Transverse colon (tissue), 4 donors: Measurements from ENCODE around the gene MRAP. TPM values are rescaled to one million over a fixed set of nuclear protein-coding genes. Genes with fewer than 3 reads are reported as not detected.

ENCODE experiments used
- DNase-seq: peaks from one replicate; pipeline ENCODE4 v3.0.0-alpha.2; 2019
- H3K27ac ChIP-seq, 4 donors: fragments of 200-600 bp; sonication (generic); 2 replicates each; pipeline ENCODE4 v1.5.1; 2016 to 2018; ENCODE audit warnings: inconsistent platforms in 4 of 4
- H3K27me3 ChIP-seq: fragments of 200-600 bp; sonication (generic); 2 replicates; pipeline ENCODE4 v1.5.1; 2017; ENCODE audit warnings: inconsistent platforms
- H3K36me3 ChIP-seq, 4 donors: fragments of 200-600 bp; sonication (generic); 2 replicates each; pipeline ENCODE4 v1.5.1; 2017 to 2019; ENCODE audit warnings: inconsistent platforms in 4 of 4
- H3K4me1 ChIP-seq, 4 donors: fragments of 200-600 bp; sonication (generic); 2 replicates each; pipeline ENCODE4 v1.5.1; 2017 to 2020; ENCODE audit warnings: inconsistent platforms in 4 of 4
- H3K4me3 ChIP-seq, 4 donors: fragments of 200-600 bp; sonication (generic); 1 replicate in 1 of 4; 2 replicates in 3 of 4; pipeline versions ENCODE4 v1.5.1 to v1.6.1; 2017 to 2019; ENCODE audit warnings: inconsistent platforms in 4 of 4
- H3K9me3 ChIP-seq, 2 donors: fragments of 200-600 bp; sonication (generic); 2 replicates each; pipeline ENCODE4 v1.5.1; 2017 to 2019; ENCODE audit warnings: inconsistent platforms in 2 of 2
- CTCF ChIP-seq, 5 experiments: fragments of 200-600 bp in 3 of 5; fragments of 450-650 bp in 2 of 5; sonication (generic) in 3 of 5; IDR thresholded peaks; 1 replicate in 2 of 5; 2 replicates in 3 of 5; pipeline ENCODE4 v1.5.1; 2016 to 2017; ENCODE audit warnings: antibody characterized with exemption in 5 of 5, inconsistent platforms in 3 of 5, mild to moderate bottlenecking in 2 of 5, moderate library complexity in 1 of 5
- EP300 ChIP-seq: sonication (generic); formaldehyde crosslinking; IDR thresholded peaks from one replicate; pipeline ENCODE4 v1.6.1; 2017; ENCODE audit warnings: antibody characterized with exemption, low read depth
- POLR2A ChIP-seq: fragments of 450-650 bp; IDR thresholded peaks from one replicate; pipeline ENCODE4 v1.6.1; 2016; ENCODE audit warnings: antibody characterized with exemption, mild to moderate bottlenecking, moderate library complexity
- POLR2AphosphoS5 ChIP-seq, 3 donors: sonication (generic); formaldehyde crosslinking; IDR thresholded peaks; one replicate each; pipeline ENCODE4 v1.6.1; 2016; ENCODE audit warnings: antibody characterized with exemption in 3 of 3
- WGBS, 2 donors: methylation state at CpG; one replicate each; pipeline ENCODE4 v1.1.5; 2018; ENCODE audit warnings: low coverage in 1 of 2; 5-methylcytosine and 5-hydroxymethylcytosine counted together
- in situ Hi-C, 4 donors: fragments of 200-750 bp; cut with MboI; loops; one replicate each; pipeline versions ENCODE4 v1.15.0 to v1.15.1; 2017; ENCODE audit warnings: low sequenced_read_pairs in 3 of 4, low pct_ligation_motif_present in 1 of 4, low pct_unique_long_range_greater_than_20kb in 1 of 4
- intact Hi-C: fragments of 100-400 bp; cut with DNase I; formaldehyde crosslinking; loops from one replicate; pipeline ENCODE4 v1.15.1; 2023; ENCODE audit warnings: low total_unique reads
- total RNA-seq, 4 donors: library from RNA; depleted of rRNA; stranded (reverse); fragments of >200 nt; gene quantifications; one replicate each; pipeline ENCODE4 v1.1.0, GENCODE V29; 2016

The MRAP gene
- total RNA-seq: not detected

DNA sequence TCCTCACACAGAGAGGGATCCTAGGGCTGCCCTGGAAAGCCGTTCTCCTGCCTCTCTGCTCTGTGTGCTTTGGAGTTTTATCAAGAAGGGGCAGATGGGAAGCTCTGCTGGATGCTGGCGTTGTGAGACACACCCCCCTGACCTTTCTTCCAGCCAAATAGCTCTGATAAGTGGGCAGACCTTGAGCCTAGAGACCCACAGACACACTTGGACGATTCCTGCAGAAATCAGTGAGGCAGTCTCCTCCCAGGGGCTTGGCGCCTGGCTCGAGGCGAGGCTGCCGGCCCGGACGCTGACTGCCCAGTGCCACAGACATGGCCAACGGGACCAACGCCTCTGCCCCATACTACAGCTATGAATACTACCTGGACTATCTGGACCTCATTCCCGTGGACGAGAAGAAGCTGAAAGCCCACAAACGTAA lies at the start of gene MRAP:
Gene MRAP (plus strand): TSS at position 198 of the 424 bp plus-strand sequence. CDS start 117 bp downstream, at position 315.
- H3K4me1 ChIP-seq: no peaks in the 10 kb centered on the region
- intact Hi-C loops (loop anchor here (1.0 kb wide), 1 partner anchor 27 kb away; no protein-coding TSS in a partner anchor), in situ Hi-C loops (no loop called here)
- 88% methylated on average over 14 of the region's 14 CpGs; no CpG with 5 or more reads in 1 of the 2 donors for WGBS, 2 donors
- H3K4me3 ChIP-seq: no peak within 1 kb of the TSS
- H3K27me3 ChIP-seq: no peaks in the 10 kb centered on the region
- TF ChIP-seq EP300 (no peak), CTCF (IDR thresholded peaks at IDR 0.05) (no peak)
- H3K27ac ChIP-seq: peak within 1 kb of the TSS in 1 of 4 donors; percentile 4
- H3K36me3 ChIP-seq: no peaks in the 10 kb centered on the region
- no peak for DNase-seq
- no peaks in the 10 kb centered on the region for H3K9me3 ChIP-seq

- TF ChIP-seq POLR2A (no peak), EP300 (no peak), CTCF (IDR thresholded peaks at IDR 0.05) (no peak), POLR2AphosphoS5 (IDR thresholded peaks at IDR 0.05) (no peak)
- no peaks in the 10 kb centered on the region for H3K9me3 ChIP-seq
- intact Hi-C loops: no loop called here
- H3K36me3 ChIP-seq: no peaks in the 10 kb centered on the region
- H3K27me3 ChIP-seq: no peaks in the 10 kb centered on the region
- DNase-seq: no peak
- in situ Hi-C loops: loop anchor here in 2 of 4 donors (10.0 to 25.0 kb wide), 2 partner anchors 385 to 387 kb away; partner anchors contain the start of gene HUNK (in 1 of the 2)
- no peak overlapping the region for H3K27ac ChIP-seq
- 63 to 73% methylated on average over 3 to 15 of the region's 15 CpGs for WGBS, 2 donors
- no peaks in the 10 kb centered on the region for H3K4me1 ChIP-seq
- no peak overlapping the region for H3K4me3 ChIP-seq
Measured at GRCh38 chr21:32249511-32250280, 49.0 kb upstream of the MRAP start.

DNA sequence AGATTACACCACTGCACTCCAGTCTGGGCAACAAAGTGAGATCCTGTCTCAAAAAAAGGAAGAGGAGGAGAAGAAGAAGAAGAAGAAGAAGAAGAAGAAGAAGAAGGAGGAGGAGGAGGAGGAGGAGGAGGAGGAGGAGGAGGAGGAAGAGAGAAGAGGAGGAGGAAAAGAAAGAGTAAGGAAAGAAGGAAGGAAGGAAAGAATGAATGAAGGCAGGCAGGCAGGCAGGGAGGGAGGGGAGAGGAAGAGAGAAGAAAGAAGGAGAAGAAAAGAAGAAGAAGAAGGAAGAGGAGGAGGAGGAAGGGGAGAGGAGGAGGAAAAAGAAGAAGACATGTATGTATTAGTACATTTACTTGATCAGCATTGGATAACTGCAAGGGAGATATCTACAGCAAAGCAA lies 46.5 kb upstream of the MRAP start:
- no peak overlapping the region for H3K27ac ChIP-seq
- H3K9me3 ChIP-seq: no peaks in the 10 kb centered on the region
- H3K27me3 ChIP-seq: no peaks in the 10 kb centered on the region
- no peak for DNase-seq
- TF ChIP-seq POLR2A (no peak), POLR2AphosphoS5 (IDR thresholded peaks at IDR 0.05) (no peak), EP300 (no peak), CTCF (IDR thresholded peaks at IDR 0.05) (no peak)
- peaks cover 0 to 11% (median 0%) of the 10 kb centered on the region in 4 donors for H3K4me1 ChIP-seq
- H3K4me3 ChIP-seq: no peak overlapping the region
- intact Hi-C loops: no loop called here
- no peaks in the 10 kb centered on the region for H3K36me3 ChIP-seq
- in situ Hi-C loops: loop anchor here in 2 of 4 donors (10.0 to 25.0 kb wide), 2 partner anchors 387 to 390 kb away; partner anchors contain the start of gene HUNK (in 1 of the 2)

GRCh38 chr21:32253215-32253641 lies 45.4 kb upstream of the MRAP start:
- TF ChIP-seq CTCF (IDR thresholded peaks at IDR 0.05) (no peak), EP300 (no peak), POLR2A (no peak), POLR2AphosphoS5 (IDR thresholded peaks at IDR 0.05) (peak; percentile 27 to 59 (median 46))
- no peak for DNase-seq
- 40 to 61% methylated on average over 1 to 7 of the region's 7 CpGs for WGBS, 2 donors
- Histone ChIP-seq H3K4me3 (no peak overlapping the region), H3K27me3 (no peaks in the 10 kb centered on the region), H3K27ac (no peak overlapping the region), H3K4me1 (peaks cover 0 to 22% (median 0%) of the 10 kb centered on the region in 4 donors), H3K9me3 (no peaks in the 10 kb centered on the region), H3K36me3 (no peaks in the 10 kb centered on the region)
- intact Hi-C loops (no loop called here), in situ Hi-C loops (loop anchor here in 2 of 4 donors (10.0 to 25.0 kb wide), 2 partner anchors 388 to 391 kb away; partner anchors contain the start of gene HUNK (in 1 of the 2))
